Ascending aorta (tissue), 2 donors: Measurements from ENCODE around the gene RTN4. TPM values are rescaled to one million over a fixed set of nuclear protein-coding genes. Genes with fewer than 3 reads are reported as not detected.

Experiments
- DNase-seq, 2 donors: peaks; one replicate each; pipeline ENCODE4 v3.0.0-alpha.2; 2019; ENCODE audit warnings: low spot score in 2 of 2
- H3K27ac ChIP-seq, 2 donors: fragments of 200-600 bp; sonication (generic); one replicate each; pipeline ENCODE4 v1.5.1; 2016 to 2017; ENCODE audit warnings: mild to moderate bottlenecking in 1 of 2
- H3K27me3 ChIP-seq: fragments of 200-600 bp; sonication (generic); one replicate; pipeline ENCODE4 v1.5.1; 2017
- H3K36me3 ChIP-seq, 2 donors: fragments of 200-600 bp; sonication (generic); one replicate each; pipeline ENCODE4 v1.5.1; 2016
- H3K4me1 ChIP-seq, 2 donors: fragments of 200-600 bp; sonication (generic); one replicate each; pipeline ENCODE4 v1.5.1; 2016 to 2017; ENCODE audit warnings: mild to moderate bottlenecking in 1 of 2
- H3K4me3 ChIP-seq, 2 donors: fragments of 200-600 bp; sonication (generic); one replicate each; pipeline ENCODE4 v1.5.1; 2016 to 2017; ENCODE audit warnings: mild to moderate bottlenecking in 1 of 2
- H3K9me3 ChIP-seq, 2 donors: fragments of 200-600 bp; sonication (generic); one replicate each; pipeline ENCODE4 v1.5.1; 2016
- intact Hi-C: fragments of 100-400 bp; cut with DNase I; formaldehyde crosslinking; loops from one replicate; pipeline ENCODE4 v1.15.1; 2023
- total RNA-seq: library from RNA; depleted of rRNA; stranded (reverse); fragments of >200 nt; gene quantifications from one replicate; pipeline ENCODE4 v1.1.0, GENCODE V29; 2016
- TF ChIP-seq, protein P1 (sequence below), 3 experiments: fragments of 200-600 bp in 2 of 3; fragments of 450-650 bp in 1 of 3; sonication (generic) in 2 of 3; IDR thresholded peaks; one replicate each; pipeline ENCODE4 v1.5.1; 2016 to 2019; ENCODE audit warnings: antibody characterized with exemption in 3 of 3, mild to moderate bottlenecking in 1 of 3, moderate library complexity in 1 of 3

RTN4 gene
- total RNA-seq, 1 donor from 2014 or later, result 296 TPM

- no peak for DNase-seq
- Histone ChIP-seq H3K36me3 (no peaks in the 10 kb centered on the region), H3K4me1 (peaks cover 0 to 10% of the 10 kb centered on the region in 2 donors), H3K9me3 (no peaks in the 10 kb centered on the region), H3K27me3 (no peaks in the 10 kb centered on the region), H3K4me3 (no peak overlapping the region), H3K27ac (no peak overlapping the region)
- intact Hi-C loops, result no loop called here
- TF ChIP-seq, protein P1, sequence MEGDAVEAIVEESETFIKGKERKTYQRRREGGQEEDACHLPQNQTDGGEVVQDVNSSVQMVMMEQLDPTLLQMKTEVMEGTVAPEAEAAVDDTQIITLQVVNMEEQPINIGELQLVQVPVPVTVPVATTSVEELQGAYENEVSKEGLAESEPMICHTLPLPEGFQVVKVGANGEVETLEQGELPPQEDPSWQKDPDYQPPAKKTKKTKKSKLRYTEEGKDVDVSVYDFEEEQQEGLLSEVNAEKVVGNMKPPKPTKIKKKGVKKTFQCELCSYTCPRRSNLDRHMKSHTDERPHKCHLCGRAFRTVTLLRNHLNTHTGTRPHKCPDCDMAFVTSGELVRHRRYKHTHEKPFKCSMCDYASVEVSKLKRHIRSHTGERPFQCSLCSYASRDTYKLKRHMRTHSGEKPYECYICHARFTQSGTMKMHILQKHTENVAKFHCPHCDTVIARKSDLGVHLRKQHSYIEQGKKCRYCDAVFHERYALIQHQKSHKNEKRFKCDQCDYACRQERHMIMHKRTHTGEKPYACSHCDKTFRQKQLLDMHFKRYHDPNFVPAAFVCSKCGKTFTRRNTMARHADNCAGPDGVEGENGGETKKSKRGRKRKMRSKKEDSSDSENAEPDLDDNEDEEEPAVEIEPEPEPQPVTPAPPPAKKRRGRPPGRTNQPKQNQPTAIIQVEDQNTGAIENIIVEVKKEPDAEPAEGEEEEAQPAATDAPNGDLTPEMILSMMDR (IDR thresholded peaks at IDR 0.05), result no peak
Observed at GRCh38 chr2:54947136-54947535, 103.1 kb downstream of the RTN4 start.

DNA sequence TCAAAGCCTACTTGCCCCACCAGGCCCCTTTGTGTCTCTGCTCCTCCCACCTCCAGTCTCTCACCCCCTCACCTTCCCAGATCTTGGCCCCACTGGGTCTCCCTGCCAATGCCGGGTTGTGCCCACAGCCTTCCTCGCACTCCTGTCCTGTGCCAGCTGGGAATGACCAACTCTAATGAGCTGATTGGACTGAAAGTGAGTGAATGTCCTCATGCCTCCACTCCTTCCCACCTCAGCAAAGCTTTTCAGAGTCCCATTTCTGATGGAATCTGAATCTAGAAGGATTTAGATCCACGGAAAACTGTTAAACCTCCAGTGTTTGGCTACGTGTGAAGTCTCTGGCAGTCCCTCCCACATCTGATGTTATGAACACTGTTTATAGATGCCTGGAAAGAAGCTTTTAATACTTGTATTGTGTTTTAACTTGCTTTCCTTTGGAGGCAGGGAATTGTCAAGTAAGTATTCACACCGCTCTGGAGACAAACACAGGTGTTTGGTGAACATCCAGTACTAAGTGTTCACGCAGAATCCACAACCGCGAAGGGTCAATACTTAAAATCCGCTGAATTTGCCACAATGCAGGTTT lies 103.9 kb downstream of the RTN4 start:
- no peaks in the 10 kb centered on the region for H3K36me3 ChIP-seq
- DNase-seq, result no peak
- TF ChIP-seq, protein P1 (IDR thresholded peaks at IDR 0.05), result no peak
- peak overlapping the region; percentile 65 to 73 for H3K27ac ChIP-seq
- no peak overlapping the region for H3K4me3 ChIP-seq
- peaks cover 0 to 10% of the 10 kb centered on the region in 2 donors for H3K4me1 ChIP-seq
- intact Hi-C loops, result no loop called here
- no peaks in the 10 kb centered on the region for H3K9me3 ChIP-seq
- H3K27me3 ChIP-seq, result no peaks in the 10 kb centered on the region

- TF ChIP-seq, protein P1 (IDR thresholded peaks at IDR 0.05), result no peak
- Histone ChIP-seq H3K4me1 (peaks cover 0 to 10% of the 10 kb centered on the region in 2 donors), H3K9me3 (no peaks in the 10 kb centered on the region), H3K27ac (peak overlapping the region; percentile 65 to 73), H3K27me3 (no peaks in the 10 kb centered on the region), H3K4me3 (no peak overlapping the region), H3K36me3 (no peaks in the 10 kb centered on the region)
- intact Hi-C loops, result no loop called here
- peak; percentile 12 to 78 for DNase-seq
Observed at GRCh38 chr2:54945391-54946219, 104.6 kb downstream of the RTN4 start.

GRCh38 chr2:54944724-54945326 lies 105.4 kb downstream of the RTN4 start:
- Histone ChIP-seq H3K4me3 (no peak overlapping the region), H3K4me1 (peaks cover 0 to 10% of the 10 kb centered on the region in 2 donors), H3K27me3 (no peaks in the 10 kb centered on the region), H3K36me3 (no peaks in the 10 kb centered on the region), H3K9me3 (no peaks in the 10 kb centered on the region), H3K27ac (no peak overlapping the region)
- intact Hi-C loops, result no loop called here
- TF ChIP-seq, protein P1 (IDR thresholded peaks at IDR 0.05), result no peak
- DNase-seq, result no peak

DNA sequence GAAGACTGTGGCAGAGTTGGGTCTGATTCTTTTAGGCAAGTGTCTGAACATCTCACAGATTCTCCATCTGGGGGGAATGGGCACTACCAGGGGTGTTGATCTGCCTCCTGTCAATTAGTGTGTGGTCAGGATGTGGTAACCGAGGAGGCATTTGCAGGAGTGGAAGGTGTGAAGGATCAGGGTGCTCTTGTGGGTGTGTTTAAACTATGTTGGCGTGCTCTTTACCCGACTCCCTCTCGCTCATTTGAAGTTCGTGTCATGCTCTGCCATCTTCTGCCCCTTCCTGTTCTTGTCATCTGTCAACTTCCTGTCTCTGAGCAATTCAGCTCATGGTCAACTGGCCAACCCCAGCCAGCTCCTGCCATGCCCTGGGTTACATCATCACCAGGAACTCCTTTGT lies 107.9 kb downstream of the RTN4 start:
- intact Hi-C loops, result no loop called here
- H3K36me3 ChIP-seq, result no peaks in the 10 kb centered on the region
- no peaks in the 10 kb centered on the region for H3K9me3 ChIP-seq
- H3K4me1 ChIP-seq, result peaks cover 0 to 10% of the 10 kb centered on the region in 2 donors
- TF ChIP-seq, protein P1 (IDR thresholded peaks at IDR 0.05), result no peak
- H3K27me3 ChIP-seq, result no peaks in the 10 kb centered on the region
- no peak overlapping the region for H3K27ac ChIP-seq
- no peak for DNase-seq
- H3K4me3 ChIP-seq, result no peak overlapping the region
